Suppressor macrophage (primary cell): ENCODE measurements around the gene CDC25B.

Experiments used
- DNase-seq, 4 experiments: peaks; one replicate each; pipeline ENCODE4 v3.0.0-alpha.2; 2020 to 2022

Gene CDC25B

GRCh38 chr20:3764659-3765058 lies 31.5 kb upstream of the CDC25B start:
- DNase-seq, result no peak

DNA sequence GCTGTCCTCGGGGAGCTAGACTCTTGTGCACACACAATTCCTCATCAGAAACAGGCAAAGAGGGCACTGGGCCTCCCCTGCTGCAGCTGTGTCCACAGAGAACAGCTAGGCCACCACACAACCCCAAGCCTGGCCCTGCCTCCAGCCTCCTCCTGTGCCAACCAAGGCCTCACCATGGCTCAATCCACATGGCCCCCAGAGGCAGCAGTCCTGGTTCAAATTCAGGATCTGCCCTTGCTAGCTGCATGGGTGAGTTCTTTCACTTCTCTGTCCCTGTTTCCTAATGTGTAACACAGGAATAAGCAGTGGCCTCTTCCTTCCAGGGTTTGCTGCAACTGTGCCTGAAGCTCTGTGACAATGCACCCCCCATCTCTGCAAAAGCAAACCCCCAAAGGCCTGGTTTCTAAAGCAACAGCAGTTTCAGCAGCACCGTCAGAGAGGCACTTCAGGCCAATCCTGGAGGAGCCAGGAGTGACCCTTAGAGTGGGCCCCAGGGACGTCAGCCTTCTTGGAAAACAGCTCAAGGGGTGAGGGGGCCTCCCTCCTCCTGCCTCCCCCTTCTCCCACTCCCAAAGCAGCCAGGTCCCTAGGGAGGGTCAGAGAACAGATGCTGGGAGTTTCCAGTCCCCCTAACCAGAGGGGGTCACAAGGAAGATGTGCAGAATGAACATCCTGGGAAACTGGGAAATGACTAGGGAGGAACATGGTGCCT lies 30.8 kb upstream of the CDC25B start:
- DNase-seq, result peak; percentile 17 to 68 (median 54)

GRCh38 chr20:3766422-3767109 lies 29.5 kb upstream of the CDC25B start:
- DNase-seq, result peak in 2 of 4 experiments; percentile 35 to 44

GRCh38 chr20:3767110-3767426 lies 29.0 kb upstream of the CDC25B start:
- DNase-seq, result no peak

- DNase-seq, result peak; percentile 98 to 99 (median 99)
Observed at GRCh38 chr20:3767427-3768341, 28.4 kb upstream of the CDC25B start, which contains the start of gene ADISSP. TSS of gene ADISSP (minus strand) at chr20:3767753. CDS start at chr20:3760100, 7,653 bp downstream.

GRCh38 chr20:3768342-3769130 lies 27.6 kb upstream of the CDC25B start:
- DNase-seq, result peak; percentile 43 to 78 (median 66)

DNA sequence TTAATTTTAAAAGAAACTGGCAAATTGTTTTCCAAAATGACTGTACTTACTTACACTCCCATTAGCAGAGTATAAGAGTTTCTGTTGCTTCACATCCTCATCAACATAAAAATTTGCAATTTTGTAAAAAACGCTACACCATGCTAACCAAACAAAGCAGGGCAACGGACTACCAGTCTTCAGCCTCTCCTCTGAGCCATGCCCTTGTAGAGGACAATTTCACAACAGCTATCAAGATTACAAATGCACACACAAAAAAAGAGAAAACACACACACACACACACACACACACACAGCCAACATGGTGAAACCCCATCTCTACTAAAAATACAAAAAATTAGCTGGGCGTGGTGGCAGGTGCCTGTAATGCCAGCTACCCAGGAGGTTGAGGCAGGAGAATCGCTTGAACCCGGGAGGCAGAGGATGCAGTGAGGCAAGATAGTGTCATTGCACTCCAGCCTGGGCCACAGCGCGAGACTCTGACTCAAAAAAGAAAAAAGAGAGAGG lies 24.5 kb upstream of the CDC25B start:
- DNase-seq, result no peak

GRCh38 chr20:3775457-3776108 lies 20.5 kb upstream of the CDC25B start:
- peak in 2 of 4 experiments; percentile 22 to 28 for DNase-seq

- no peak for DNase-seq
Observed at GRCh38 chr20:3777381-3777715, 18.8 kb upstream of the CDC25B start.

GRCh38 chr20:3777716-3778629 lies 18.1 kb upstream of the CDC25B start:
- DNase-seq, result peak; percentile 52 to 82 (median 69)

GRCh38 chr20:3778976-3779375 lies 17.1 kb upstream of the CDC25B start:
- DNase-seq, result no peak

DNA sequence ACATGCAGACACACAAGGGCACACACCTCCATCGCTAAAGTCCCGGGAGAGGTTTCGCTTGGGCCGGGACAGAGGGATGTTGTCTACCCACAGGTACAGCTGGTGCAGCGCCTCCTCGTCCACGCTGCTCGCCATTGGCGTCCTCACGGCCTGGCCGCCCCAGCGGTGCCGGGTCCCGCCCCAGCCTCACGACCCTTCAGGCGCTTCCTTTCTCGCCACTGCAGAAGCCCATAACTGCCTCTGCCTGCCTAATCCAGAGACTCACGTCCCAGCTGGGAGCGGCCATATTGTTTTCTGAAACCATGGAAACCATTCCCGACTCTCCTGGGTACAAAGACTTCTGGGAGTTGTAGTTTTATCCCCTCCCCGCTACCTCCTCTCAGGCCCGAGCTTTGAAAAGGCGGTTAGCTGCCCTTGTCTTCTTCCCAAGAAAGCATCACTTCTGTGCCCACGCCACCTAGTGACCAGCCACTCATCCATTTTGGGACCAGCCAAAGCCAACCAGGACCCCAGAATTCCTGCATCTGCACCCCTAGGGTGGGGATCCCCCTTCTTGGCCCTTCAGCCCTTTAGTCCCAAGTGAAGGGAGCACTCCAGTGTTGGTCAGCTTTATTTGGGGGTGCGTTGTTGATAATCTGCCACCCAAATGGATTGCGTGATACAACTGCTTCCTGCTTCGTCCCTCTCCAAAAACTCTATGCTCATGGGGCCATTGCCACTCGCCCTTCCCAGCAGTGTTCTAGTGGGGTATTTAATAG lies 14.8 kb upstream of the CDC25B start, which contains the start of gene SPEF1:
Gene SPEF1, minus strand, starts transcription at position 296 of the 758 bp plus-strand sequence. Its CDS starts 161 bp downstream, at position 135.
- DNase-seq, result peak; percentile 86 to 95 (median 92)

GRCh38 chr20:3782597-3782996 lies 13.5 kb upstream of the CDC25B start:
- no peak for DNase-seq

DNA sequence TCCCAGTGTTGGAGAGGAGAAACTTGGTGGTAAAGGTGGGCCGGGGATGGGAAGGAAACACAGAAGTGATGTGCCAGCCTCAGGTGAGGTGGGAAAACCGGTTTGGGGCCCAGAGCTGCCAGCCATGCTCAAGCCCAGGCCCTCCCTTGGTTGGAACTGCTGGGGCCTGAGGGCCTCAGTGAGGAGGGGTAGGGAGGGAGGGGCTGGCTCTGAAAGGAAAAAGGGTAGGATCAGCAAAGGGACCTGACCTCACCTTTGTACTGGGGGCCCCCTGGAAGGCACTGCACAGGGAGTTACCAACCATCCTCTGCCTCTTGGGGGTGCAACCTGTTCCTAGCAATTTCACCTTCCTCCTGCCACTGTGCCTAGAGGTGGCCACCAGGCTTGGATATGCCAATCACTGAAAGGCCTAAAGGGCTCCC lies 13.0 kb upstream of the CDC25B start:
- DNase-seq, result no peak

GRCh38 chr20:3783511-3784195 lies 12.5 kb upstream of the CDC25B start:
- no peak for DNase-seq

GRCh38 chr20:3784216-3784853 lies 11.8 kb upstream of the CDC25B start:
- DNase-seq, result no peak

- no peak for DNase-seq
Observed at GRCh38 chr20:3784863-3785239, 11.3 kb upstream of the CDC25B start.
